Tibial nerve (tissue), 3 donors: Measurements from ENCODE around the gene AFG1L.

Experiments
- CTCF ChIP-seq, 5 experiments: fragments of 200-600 bp in 3 of 5; fragments of 450-650 bp in 2 of 5; sonication (generic) in 3 of 5; IDR thresholded peaks; one replicate each; pipeline ENCODE4 v1.5.1; 2016 to 2019; ENCODE audit warnings: antibody characterized with exemption in 5 of 5, mild to moderate bottlenecking in 3 of 5, moderate library complexity in 2 of 5
- POLR2A ChIP-seq, 2 donors: fragments of 450-650 bp; IDR thresholded peaks; one replicate each; pipeline ENCODE4 v1.6.1; 2017; ENCODE audit warnings: antibody characterized with exemption in 2 of 2, mild to moderate bottlenecking in 2 of 2, moderate library complexity in 2 of 2

DNA sequence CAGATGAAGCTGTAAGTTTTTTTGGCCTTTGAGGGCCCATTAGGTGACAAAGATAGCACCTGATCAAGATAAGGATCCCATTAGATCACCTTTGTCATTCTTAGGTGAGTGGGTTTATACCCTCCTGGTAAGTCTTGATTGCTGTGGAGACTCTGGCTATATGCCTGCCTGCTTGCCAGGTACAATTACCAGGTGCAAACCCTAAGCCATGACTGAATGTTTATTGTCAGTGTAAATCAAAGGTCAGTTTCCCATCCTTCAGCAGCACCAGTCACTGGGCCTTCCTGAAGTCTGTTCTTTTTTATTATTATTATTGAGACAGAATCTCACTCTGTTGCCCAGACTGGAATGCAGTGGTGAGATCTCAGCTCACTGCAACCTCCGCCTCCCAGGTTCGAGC lies 159.5 kb downstream of the AFG1L start:
- TF ChIP-seq CTCF (IDR thresholded peaks at IDR 0.05): no peak
- no peak for TF ChIP-seq POLR2A (IDR thresholded peaks at IDR 0.05)
